Measurements from ENCODE around the gene RTP5.
"Not testable (repeated sequence)": the region's sequence is repeated elsewhere in the genome, so short reads cannot be mapped to it uniquely, and the experiment has no call there.

The RTP5 gene

GRCh38 chr2:241867776-241868420 lies 1.6 kb upstream of the RTP5 start:
- Mint-ChIP-seq H3K27me3 (peaks cover 49% of the 10 kb centered on the region), H3K27ac (no peak overlapping the region), H3K36me3 (ENCODE audit: low read depth) (no peaks in the 10 kb centered on the region), H3K9me3 (peaks cover 15% of the 10 kb centered on the region), H3K4me1 (ENCODE audit: low read depth) (peaks cover 6% of the 10 kb centered on the region), H3K4me3 (no peak overlapping the region)
- intact Hi-C loops (cut with micrococcal nuclease): no loop called here

GRCh38 chr2:241868661-241869081 lies 858 bp upstream of the RTP5 start:
- Mint-ChIP-seq H3K4me1 (ENCODE audit: low read depth) (peaks cover 6% of the 10 kb centered on the region), H3K4me3 (no peak overlapping the region), H3K36me3 (ENCODE audit: low read depth) (no peaks in the 10 kb centered on the region), H3K9me3 (peaks cover 15% of the 10 kb centered on the region), H3K27me3 (peaks cover 42% of the 10 kb centered on the region), H3K27ac (no peak overlapping the region)
- intact Hi-C loops (cut with micrococcal nuclease): no loop called here

DNA sequence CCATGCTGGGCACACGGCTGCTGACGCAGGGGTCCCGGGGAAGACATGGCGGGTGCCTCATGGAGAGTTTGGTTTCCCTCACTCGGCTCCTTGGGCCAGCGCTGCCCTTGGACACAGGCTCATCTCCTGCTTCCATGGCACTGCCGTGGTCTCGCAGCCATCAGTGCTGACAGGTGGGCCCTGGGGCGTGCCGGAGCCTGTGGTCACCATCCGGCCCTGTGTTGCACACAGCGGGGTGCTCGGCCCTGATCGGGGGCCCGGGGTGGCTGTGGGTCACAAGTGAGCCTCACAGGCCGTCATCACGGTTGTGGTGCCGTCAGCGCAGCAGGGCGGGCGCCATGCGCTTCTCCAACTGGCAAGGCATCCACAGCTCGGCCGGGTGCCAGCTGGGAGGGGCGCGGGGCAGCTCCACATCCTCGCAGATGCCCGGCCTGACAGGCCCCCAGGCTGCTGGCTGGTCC lies 582 bp downstream of the RTP5 start:
- Mint-ChIP-seq H3K4me1 (ENCODE audit: low read depth) (no peaks in the 10 kb centered on the region), H3K27me3 (peaks cover 32% of the 10 kb centered on the region), H3K9me3 (peaks cover 2% of the 10 kb centered on the region), H3K36me3 (ENCODE audit: low read depth) (no peaks in the 10 kb centered on the region), H3K4me3 (no peak overlapping the region), H3K27ac (no peak overlapping the region)
- intact Hi-C loops (cut with micrococcal nuclease): no loop called here

DNA sequence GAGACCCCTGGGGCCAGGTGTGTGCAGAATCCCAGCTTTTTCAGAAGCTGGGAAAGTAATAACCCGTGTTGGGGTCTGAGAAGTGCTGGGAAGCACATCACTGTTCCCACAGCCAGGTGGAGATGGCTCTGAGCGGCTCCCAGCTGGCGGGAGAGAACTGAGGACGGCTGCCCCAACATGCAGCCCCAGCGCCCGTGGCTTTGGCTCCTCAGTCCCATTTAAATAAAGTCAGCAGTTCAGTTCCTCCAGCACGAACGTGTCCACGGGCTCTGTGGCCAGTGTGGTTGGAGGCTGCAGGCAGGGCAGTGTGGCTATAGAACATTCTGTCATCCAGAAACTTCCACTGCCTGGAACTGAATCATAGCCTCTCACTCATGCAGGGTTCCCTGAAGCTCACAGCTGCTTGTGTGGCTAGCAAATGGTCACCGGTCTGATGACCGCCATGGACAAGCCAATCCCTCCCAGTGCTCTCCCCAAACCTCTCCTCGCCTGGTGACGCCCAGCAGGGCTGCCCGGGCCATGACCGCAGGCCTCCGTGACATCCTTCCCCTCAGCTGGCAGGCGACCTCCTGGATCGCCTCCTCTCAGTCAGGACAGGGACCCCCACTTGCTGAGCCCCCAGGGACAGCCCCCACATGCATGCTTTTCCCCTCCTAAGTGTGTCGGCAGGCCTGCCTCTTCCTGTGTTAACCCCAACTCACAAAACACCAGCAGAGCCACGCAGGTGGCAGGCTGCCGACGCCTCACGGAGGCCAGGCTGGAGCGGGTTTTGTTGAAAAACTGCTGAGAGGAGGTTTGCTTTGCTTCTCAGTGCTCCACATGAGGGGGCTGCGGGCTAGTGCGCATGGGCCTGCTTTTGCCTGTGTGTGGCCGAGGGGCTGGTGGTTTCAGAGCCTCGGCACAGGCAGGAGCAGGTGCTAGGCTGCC lies 1.3 kb downstream of the RTP5 start:
- Mint-ChIP-seq H3K27me3 (peaks cover 28% of the 10 kb centered on the region), H3K4me3 (no peak overlapping the region), H3K4me1 (ENCODE audit: low read depth) (no peaks in the 10 kb centered on the region), H3K27ac (no peak overlapping the region), H3K9me3 (no peaks in the 10 kb centered on the region), H3K36me3 (ENCODE audit: low read depth) (no peaks in the 10 kb centered on the region)
- intact Hi-C loops (cut with micrococcal nuclease): no loop called here

DNA sequence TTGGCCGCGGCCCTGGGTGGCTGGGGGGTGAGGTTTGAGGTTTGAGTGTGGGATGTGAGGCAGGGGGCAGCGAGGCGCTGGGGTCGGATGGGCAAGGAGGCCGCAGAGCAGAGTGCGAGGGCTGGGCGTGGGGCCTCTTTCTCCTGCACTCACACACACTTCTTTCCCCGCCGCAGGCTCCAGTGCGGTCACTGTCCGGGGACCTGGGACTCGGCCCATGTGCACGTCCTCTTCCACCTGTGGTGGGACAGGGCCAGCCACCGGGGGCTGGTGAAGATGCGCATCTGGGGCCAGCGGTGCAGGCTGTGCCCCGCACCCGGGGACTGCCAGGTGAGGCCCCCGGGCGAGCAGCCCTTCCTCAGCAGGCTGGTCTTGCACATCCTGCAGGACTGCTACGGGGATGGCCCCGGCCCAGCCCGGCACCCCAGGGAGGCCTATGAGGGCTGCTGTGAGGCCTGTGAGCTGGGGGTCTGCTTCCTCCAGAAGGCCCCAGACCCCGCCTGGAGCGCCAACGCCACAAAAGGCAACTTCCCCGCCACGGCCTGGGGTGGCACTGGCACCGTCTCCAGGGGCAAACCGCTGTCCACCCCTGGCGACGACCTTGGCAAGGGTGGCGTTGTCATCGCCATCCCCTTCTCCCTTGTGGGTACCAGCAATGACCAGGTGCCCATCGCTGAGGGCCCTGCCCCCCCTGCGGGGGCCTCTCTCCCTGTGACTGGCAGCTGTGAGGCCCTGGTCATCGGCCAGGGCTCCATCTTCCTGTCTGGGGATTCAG lies 2.2 kb downstream of the RTP5 start:
- intact Hi-C loops (cut with micrococcal nuclease): no loop called here
- Mint-ChIP-seq H3K36me3 (ENCODE audit: low read depth) (no peaks in the 10 kb centered on the region), H3K9me3 (no peaks in the 10 kb centered on the region), H3K27ac (no peak overlapping the region), H3K27me3 (peaks cover 23% of the 10 kb centered on the region), H3K4me1 (ENCODE audit: low read depth) (no peaks in the 10 kb centered on the region), H3K4me3 (no peak overlapping the region)

- Mint-ChIP-seq H3K27ac (no peak overlapping the region), H3K4me3 (no peak overlapping the region), H3K9me3 (no peaks in the 10 kb centered on the region), H3K27me3 (peaks cover 18% of the 10 kb centered on the region), H3K4me1 (ENCODE audit: low read depth) (no peaks in the 10 kb centered on the region), H3K36me3 (ENCODE audit: low read depth) (no peaks in the 10 kb centered on the region)
- intact Hi-C loops (cut with micrococcal nuclease): no loop called here
These were observed 2.7 kb downstream of the RTP5 start for GRCh38 chr2:241872313-241872642.

- intact Hi-C loops (cut with micrococcal nuclease): no loop called here
- no peak overlapping the region for H3K27ac Mint-ChIP-seq
- no peaks in the 10 kb centered on the region for H3K36me3 Mint-ChIP-seq (ENCODE audit: low read depth)
- H3K27me3 Mint-ChIP-seq: peaks cover 10% of the 10 kb centered on the region
- no peaks in the 10 kb centered on the region for H3K9me3 Mint-ChIP-seq
- no peaks in the 10 kb centered on the region for H3K4me1 Mint-ChIP-seq (ENCODE audit: low read depth)
- H3K4me3 Mint-ChIP-seq: no peak overlapping the region
These were observed 3.7 kb downstream of the RTP5 start for GRCh38 chr2:241873081-241873802.

DNA sequence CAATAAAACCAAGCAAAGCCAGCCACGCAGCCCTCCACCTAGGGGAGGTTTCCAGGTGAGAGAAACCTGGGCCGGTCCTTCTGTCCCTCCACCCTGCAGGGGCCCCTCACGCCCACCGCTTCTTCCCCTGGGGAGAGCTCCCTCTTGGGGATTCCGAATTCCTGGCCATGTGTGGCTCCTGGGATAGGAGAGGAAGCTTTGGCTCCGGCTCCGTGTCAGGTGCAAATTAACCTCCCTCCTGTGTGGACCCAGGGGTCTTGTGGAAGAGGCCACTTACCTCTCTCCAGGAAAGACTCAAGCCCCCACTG lies 4.2 kb downstream of the RTP5 start:
- Mint-ChIP-seq H3K27me3 (peaks cover 7% of the 10 kb centered on the region), H3K9me3 (no peaks in the 10 kb centered on the region), H3K36me3 (ENCODE audit: low read depth) (no peaks in the 10 kb centered on the region), H3K4me1 (ENCODE audit: low read depth) (no peaks in the 10 kb centered on the region), H3K4me3 (no peak overlapping the region), H3K27ac (no peak overlapping the region)
- intact Hi-C loops (cut with micrococcal nuclease): no loop called here

DNA sequence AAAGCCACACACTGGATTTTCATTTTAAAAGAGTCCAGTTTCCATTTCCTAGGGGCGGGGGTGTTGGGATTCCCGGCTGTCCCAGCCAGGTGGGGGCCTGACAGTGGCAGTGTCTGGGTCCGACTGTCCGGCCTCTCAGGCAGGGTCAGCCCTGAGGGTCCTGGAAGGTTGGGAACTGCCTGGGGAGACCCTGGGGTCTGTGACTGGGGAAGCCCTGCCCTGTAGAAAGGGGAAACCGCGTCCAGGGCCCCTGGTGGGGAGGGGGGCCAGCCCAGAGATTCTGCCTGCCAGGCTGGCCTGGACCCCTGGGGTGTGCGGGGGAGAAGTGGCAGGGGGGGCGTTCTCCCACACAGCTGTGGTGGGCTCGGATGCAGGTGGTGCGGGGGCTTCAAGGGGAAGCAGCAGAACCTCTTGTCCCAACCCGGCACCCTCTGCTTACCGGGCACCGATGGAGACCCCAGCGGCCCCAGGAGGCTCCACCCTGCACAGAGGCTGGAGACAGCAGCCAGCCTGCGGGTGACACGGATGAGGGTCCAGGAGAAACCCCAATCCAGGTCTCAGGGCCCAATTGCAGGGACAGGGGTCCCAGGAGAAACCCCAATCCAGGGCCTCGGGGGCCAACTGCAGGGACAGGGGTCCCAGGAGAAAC lies 4.9 kb downstream of the RTP5 start:
- H3K27me3 Mint-ChIP-seq: peaks cover 7% of the 10 kb centered on the region
- no peak overlapping the region for H3K27ac Mint-ChIP-seq
- no peaks in the 10 kb centered on the region for H3K36me3 Mint-ChIP-seq (ENCODE audit: low read depth)
- no peaks in the 10 kb centered on the region for H3K9me3 Mint-ChIP-seq
- H3K4me3 Mint-ChIP-seq: no peak overlapping the region
- no peaks in the 10 kb centered on the region for H3K4me1 Mint-ChIP-seq (ENCODE audit: low read depth)
- intact Hi-C loops (cut with micrococcal nuclease): no loop called here

DNA sequence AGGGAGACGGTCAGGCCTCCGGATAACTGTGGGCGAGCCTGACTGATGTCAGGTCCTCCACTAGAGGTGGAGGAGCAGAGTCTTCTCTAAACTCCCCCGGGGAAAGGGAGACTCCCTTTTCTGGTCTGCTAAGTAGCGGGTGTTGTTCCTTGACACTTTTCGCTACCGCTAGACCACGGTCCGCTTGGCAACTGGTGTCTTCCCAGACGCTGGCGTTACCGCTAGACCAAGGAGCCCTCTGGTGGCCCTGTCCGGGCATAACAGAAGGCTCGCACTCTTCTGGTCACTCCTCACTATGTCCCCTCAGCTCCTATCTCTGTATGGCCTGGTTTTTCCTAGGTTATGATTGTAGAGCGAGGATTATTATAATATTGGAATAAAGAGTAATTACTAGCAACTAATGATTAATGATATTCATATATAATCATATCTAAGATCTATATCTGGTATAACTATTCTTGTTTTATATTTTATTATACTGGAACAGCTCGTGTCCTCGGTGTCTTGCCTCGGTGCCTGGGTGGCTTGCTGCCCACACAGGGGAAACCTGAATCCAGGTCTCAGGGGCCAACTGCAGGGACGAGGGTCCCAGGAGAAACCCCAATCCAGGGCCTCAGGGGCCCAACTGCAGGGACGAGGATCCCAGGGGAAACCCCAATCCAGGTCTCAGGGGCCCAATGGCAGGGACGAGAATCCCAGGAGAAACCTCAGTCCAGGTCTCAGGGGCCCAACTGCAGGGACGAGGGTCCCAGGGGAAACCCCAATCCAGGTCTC lies 6.4 kb downstream of the RTP5 start:
- H3K27me3 Mint-ChIP-seq; H3K4me3 Mint-ChIP-seq; H3K27ac Mint-ChIP-seq; H3K4me1 Mint-ChIP-seq (ENCODE audit: low read depth); intact Hi-C loops (cut with micrococcal nuclease); H3K9me3 Mint-ChIP-seq; H3K36me3 Mint-ChIP-seq (ENCODE audit: low read depth): not testable (repeated sequence)

DNA sequence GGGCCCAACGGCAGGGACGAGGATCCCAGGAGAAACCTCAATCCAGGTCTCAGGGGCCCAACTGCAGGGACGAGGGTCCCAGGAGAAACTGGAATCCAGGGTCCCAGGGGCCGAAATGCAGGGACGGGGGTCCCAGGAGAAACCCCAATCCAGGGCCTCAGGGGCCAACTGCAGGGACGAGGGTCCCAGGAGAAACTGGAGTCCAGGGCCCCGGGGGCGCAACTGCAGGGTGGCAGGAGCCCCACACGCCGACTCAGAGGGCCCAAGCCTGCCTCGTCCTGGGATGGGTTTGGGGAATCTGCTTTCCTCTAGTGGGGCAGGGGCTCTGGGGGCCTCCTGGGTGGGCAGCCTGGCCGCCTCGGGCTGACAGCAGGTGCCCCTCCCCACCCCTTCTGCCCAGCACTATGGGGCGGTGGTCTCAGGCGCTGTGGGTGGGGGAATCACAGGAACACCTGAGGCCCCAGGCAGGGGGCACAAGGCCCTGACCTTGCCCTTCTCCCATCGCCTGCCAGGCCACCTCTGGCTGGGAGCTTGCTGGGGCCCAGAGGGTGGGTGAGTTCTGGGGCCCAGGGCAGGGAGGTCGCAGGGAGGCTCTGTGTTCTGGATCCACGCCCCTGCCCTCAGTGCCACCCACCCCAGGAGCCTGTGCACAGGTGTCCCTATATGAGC lies 7.1 kb downstream of the RTP5 start:
- intact Hi-C loops (cut with micrococcal nuclease): no loop called here
- peaks cover 7% of the 10 kb centered on the region for H3K27me3 Mint-ChIP-seq
- H3K4me3 Mint-ChIP-seq: no peak overlapping the region
- peaks cover 11% of the 10 kb centered on the region for H3K4me1 Mint-ChIP-seq (ENCODE audit: low read depth)
- H3K27ac Mint-ChIP-seq: no peak overlapping the region
- H3K36me3 Mint-ChIP-seq (ENCODE audit: low read depth): peaks cover 6% of the 10 kb centered on the region
- no peaks in the 10 kb centered on the region for H3K9me3 Mint-ChIP-seq

- Mint-ChIP-seq H3K4me1 (ENCODE audit: low read depth) (peaks cover 16% of the 10 kb centered on the region), H3K4me3 (no peak overlapping the region), H3K27me3 (peaks cover 7% of the 10 kb centered on the region), H3K27ac (no peak overlapping the region), H3K36me3 (ENCODE audit: low read depth) (peaks cover 6% of the 10 kb centered on the region), H3K9me3 (no peaks in the 10 kb centered on the region)
- intact Hi-C loops (cut with micrococcal nuclease): no loop called here
These were observed 7.7 kb downstream of the RTP5 start for GRCh38 chr2:241877197-241877685.

Data from dendritic cell treated with granulocyte-macrophage colony-stimulating factor and Interleukin-4, amounts not matched to agents 40 ng/mL and 50 ng/mL, for 4 days (primary cell).